ENCODE data around the gene GOLIM4. TPM values are rescaled to one million over a fixed set of nuclear protein-coding genes. Genes with fewer than 3 reads are reported as not detected.

The GOLIM4 gene
- total RNA-seq, 2 donors from 2014 or later = 95.4 to 97.6 TPM

GRCh38 chr3:168102735-168103410 lies 7.1 kb upstream of the GOLIM4 start:
- peak; percentile 75 for ATAC-seq
- intact Hi-C loops (cut with DNase I, micrococcal nuclease) = no loop called here

GRCh38 chr3:168100777-168101492 lies 5.2 kb upstream of the GOLIM4 start:
- ATAC-seq (no peak), DNase-seq (no peak)
- intact Hi-C loops (cut with DNase I, micrococcal nuclease) = no loop called here

More at GRCh38 chr3:168102735-168103410, 7.1 kb upstream of the GOLIM4 start:
- DNase-seq = no peak

GRCh38 chr3:168097381-168097780 lies 1.7 kb upstream of the GOLIM4 start:
- ATAC-seq = no peak
- intact Hi-C loops (cut with DNase I, micrococcal nuclease) = no loop called here
- no peak for DNase-seq

- ATAC-seq = peak; percentile 18
- peak; percentile 65 to 72 for DNase-seq
- intact Hi-C loops (cut with DNase I, micrococcal nuclease) = no loop called here
Measured at GRCh38 chr3:168096210-168096652, 507 bp upstream of the GOLIM4 start.

- peak; percentile 64 to 75 for DNase-seq
- intact Hi-C loops (cut with DNase I, micrococcal nuclease) = no loop called here
- peak; percentile 39 for ATAC-seq
Measured at GRCh38 chr3:168094877-168095610, 680 bp downstream of the GOLIM4 start.

GRCh38 chr3:168094580-168094876 lies 1.2 kb downstream of the GOLIM4 start:
- intact Hi-C loops (cut with DNase I, micrococcal nuclease) = no loop called here
- ATAC-seq = peak; percentile 2
- no peak for DNase-seq

- ATAC-seq = no peak
- no peak for DNase-seq
- intact Hi-C loops (cut with DNase I, micrococcal nuclease) = no loop called here
Measured at GRCh38 chr3:168093790-168094189, 1.9 kb downstream of the GOLIM4 start.

GRCh38 chr3:168093229-168093628 lies 2.5 kb downstream of the GOLIM4 start:
- intact Hi-C loops (cut with DNase I, micrococcal nuclease) = no loop called here
- ATAC-seq (no peak), DNase-seq (no peak)

GRCh38 chr3:168091941-168092340 lies 3.8 kb downstream of the GOLIM4 start:
- DNase-seq (no peak), ATAC-seq (peak; percentile 29)
- intact Hi-C loops (cut with DNase I, micrococcal nuclease) = no loop called here

- ATAC-seq (peak; percentile 54), DNase-seq (no peak)
- intact Hi-C loops (cut with DNase I, micrococcal nuclease) = no loop called here
Measured at GRCh38 chr3:168091302-168091858, 4.3 kb downstream of the GOLIM4 start.

GRCh38 chr3:168090306-168091085 lies 5.2 kb downstream of the GOLIM4 start:
- DNase-seq = no peak
- intact Hi-C loops (cut with DNase I, micrococcal nuclease) = no loop called here
- ATAC-seq = no peak

GRCh38 chr3:168089179-168089771 lies 6.4 kb downstream of the GOLIM4 start:
- intact Hi-C loops (cut with DNase I, micrococcal nuclease) = no loop called here
- DNase-seq = no peak
- no peak for ATAC-seq

GRCh38 chr3:168088106-168088720 lies 7.5 kb downstream of the GOLIM4 start:
- ATAC-seq = peak; percentile 16
- intact Hi-C loops (cut with DNase I, micrococcal nuclease) = no loop called here
- DNase-seq = peak in 1 of 2 donors; percentile 41

- ATAC-seq (no peak), DNase-seq (no peak)
- intact Hi-C loops (cut with DNase I, micrococcal nuclease) = no loop called here
Measured at GRCh38 chr3:168087539-168087938, 8.2 kb downstream of the GOLIM4 start.

- DNase-seq = no peak
- ATAC-seq = no peak
- intact Hi-C loops (cut with DNase I, micrococcal nuclease) = no loop called here
Measured at GRCh38 chr3:168086541-168087260, 9.0 kb downstream of the GOLIM4 start.

GRCh38 chr3:168085491-168086119 lies 10.1 kb downstream of the GOLIM4 start:
- intact Hi-C loops (cut with DNase I, micrococcal nuclease) = no loop called here
- no peak for ATAC-seq
- no peak for DNase-seq

- no peak for ATAC-seq
- intact Hi-C loops (cut with DNase I, micrococcal nuclease) = no loop called here
- no peak for DNase-seq
Measured at GRCh38 chr3:168083906-168084305, 11.8 kb downstream of the GOLIM4 start.

All from left colon (tissue), 2 donors.